ENCODE results near the gene AMZ1.
"Not testable (repeated sequence)": the region's sequence is repeated elsewhere in the genome, so short reads cannot be mapped to it uniquely, and the experiment has no call there.

AMZ1 gene

GRCh38 chr7:2729031-2729892 is 41.3 kb downstream of the AMZ1 start:
- no peak for DNase-seq (ENCODE audit: low spot score)

- DNase-seq (ENCODE audit: low spot score) = no peak
These were observed 42.1 kb downstream of the AMZ1 start for GRCh38 chr7:2729893-2730716.

DNA sequence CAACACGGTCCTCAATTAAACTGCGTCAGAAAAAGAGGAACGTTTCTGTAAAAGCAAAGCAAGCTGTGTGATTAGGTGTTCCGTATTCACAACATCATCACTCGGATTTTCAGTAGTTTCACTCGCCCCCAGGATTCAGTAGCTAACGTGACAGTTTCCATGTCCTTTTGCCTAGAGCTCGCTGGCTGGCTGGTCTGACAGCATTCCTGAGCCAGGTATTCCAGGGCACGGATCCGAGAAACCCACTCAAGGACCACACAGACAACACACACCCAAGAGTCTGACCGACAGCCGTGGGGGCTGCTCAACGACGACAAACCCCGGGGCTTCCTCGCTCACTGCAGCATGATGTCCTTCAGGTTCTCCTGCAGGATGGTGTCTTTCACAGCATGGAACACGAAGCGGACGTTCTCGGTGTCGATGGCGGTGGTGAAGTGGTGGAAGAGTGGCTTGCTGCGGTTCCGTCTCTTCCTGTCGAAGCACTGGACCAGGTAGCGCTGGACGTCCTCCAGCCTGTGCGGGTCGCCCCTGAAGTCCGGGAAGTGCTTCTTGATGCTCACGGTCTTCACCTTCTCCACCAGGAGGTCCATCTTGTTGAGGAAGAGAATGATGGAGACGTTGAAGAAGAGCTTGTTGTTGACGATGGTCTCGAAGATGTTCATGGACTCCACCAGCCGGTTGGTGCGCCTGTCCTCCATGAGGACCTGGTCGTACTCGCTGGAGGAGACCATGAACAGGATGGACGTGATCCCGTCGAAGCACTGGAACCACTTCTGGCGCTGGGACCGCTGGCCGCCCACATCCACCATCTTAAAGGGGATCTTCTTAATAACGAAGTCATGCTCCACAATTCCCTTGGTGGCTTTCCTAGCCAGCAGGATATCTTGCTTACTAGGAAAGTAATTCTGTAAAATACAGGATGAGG is 43.1 kb downstream of the AMZ1 start:
- DNase-seq (ENCODE audit: low spot score) = no peak

- no peak for DNase-seq (ENCODE audit: low spot score)
These were observed 44.4 kb downstream of the AMZ1 start for GRCh38 chr7:2732388-2732787.

DNA sequence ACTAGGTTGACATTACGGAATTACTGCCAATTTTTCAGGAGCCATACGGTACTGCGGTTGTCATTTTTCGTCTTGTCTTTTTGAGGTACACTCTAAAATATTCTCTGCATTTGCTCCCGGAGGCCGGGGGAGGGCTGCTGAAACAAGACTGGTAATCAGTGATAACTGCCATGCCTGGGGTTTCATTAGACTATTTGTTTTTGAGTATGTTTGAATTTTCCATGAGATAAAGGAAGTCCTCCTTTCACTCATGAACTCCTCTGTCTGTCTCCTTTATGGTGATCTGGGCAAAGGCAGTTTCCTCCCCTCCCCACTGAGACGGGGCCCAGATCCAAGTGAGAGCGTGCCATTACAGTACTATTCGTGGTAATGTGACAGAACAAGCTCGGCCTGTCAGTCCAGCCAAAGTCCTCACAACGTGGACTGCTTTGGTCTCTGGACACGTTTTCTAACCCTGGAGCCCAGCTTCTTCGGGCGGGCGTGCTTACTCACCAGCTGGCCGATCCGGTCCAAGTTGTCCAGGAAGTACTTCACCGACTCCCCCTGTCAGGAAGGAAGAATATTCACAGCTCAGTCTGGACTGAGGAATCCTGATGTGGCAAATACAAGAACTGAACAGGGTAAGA is 45.1 kb downstream of the AMZ1 start:
- DNase-seq (ENCODE audit: low spot score) = peak; percentile 44

- DNase-seq (ENCODE audit: low spot score) = no peak
These were observed 46.2 kb downstream of the AMZ1 start for GRCh38 chr7:2734084-2734686.

- DNase-seq (ENCODE audit: low spot score) = no peak
These were observed 47.0 kb downstream of the AMZ1 start for GRCh38 chr7:2734751-2735571.

- no peak for DNase-seq (ENCODE audit: low spot score)
These were observed 47.7 kb downstream of the AMZ1 start for GRCh38 chr7:2735744-2736143.

DNA sequence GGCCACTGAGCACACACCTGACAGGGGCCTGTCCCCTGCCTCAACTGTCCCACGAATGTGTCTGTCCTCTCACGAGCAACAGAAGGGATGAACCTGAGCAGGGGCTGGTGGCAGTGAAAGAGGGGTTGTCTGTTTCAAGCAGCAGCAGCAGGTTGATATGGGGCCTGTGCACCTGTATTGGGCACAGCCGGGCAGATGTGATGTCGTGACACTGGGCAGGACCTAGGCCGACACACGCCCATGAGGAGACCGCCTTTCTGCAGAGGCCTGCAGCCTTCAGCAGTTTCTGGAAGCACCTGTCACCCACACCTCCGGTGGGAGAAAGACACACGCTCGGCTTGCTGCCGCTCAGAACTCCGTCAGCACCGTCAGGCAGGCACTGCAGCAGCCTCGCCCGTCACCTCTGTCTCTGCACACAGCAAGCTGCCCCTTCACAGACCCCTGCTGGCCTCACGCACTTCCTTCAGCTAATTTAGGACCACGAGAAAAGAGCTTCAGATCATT is 48.5 kb downstream of the AMZ1 start:
- no peak for DNase-seq (ENCODE audit: low spot score)

- not testable (repeated sequence) for DNase-seq (ENCODE audit: low spot score)
These were observed 49.2 kb downstream of the AMZ1 start for GRCh38 chr7:2737005-2737743.

DNA sequence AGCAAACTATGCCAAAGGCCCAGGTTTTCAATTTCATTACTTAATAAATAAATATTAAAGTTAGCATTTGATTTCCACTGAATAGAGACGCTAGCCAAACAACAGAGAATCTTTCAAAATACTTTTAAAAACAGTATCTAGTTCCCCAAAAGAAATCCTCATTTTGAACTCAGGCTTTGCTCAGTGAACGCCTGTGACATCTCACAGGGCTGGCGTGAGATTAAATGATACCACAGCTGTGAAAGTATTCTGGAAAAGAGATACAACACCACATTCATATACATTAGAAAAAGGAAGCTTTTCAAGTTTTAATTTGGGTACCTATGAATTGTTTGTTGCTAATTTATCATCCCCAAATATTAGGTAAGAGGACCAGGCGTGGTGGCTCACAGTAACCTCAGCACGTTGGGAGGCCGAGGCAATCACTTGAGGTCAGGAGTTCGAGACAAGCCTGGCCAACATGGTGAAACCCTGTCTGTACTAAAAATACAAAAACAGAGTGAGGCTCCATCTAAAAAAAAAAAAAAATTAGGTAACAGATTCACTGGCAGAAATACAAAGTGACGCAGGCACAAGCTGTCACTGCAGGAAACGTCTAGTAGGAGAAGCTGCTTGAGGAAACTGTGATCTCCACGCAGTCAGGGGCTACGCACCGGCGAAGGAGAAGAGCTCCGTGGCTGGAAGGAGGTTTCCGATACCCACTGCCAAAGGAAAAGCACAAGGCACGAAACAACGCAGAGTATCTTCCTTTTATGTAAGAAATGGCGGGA is 50.0 kb downstream of the AMZ1 start:
- DNase-seq (ENCODE audit: low spot score) = no peak

GRCh38 chr7:2738766-2739549 is 51.0 kb downstream of the AMZ1 start:
- DNase-seq (ENCODE audit: low spot score) = no peak

DNA sequence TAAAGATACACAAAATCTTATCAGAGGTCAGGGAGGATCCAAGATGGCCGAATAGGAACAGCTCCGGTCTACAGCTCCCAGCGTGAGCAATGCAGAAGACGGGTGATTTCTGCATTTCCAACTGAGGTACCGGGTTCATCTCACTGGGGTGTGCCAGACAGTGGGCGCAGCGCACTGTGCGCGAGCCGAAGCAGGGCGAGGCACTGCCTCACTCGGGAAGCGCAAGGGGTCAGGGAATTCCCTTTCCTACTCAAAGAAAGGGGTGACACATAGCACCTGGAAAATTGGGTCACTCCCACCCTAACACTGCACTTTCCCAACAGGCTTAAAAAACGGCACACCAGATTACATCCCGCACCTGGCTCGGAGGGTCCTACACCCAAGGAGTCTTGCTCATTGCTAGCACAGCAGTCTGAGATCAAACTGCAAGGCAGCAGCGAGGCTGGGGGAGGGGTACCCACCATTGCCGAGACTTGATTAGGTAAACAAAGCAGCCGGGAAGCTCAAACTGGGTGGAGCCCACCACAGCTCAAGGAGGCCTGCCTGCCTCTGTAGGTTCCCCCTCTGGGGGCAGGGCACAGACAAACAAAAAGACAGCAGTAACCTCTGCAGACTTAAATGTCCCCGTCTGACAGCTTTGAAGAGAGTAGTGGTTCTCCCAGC is 55.7 kb downstream of the AMZ1 start:
- DNase-seq (ENCODE audit: low spot score) = not testable (repeated sequence)

DNA sequence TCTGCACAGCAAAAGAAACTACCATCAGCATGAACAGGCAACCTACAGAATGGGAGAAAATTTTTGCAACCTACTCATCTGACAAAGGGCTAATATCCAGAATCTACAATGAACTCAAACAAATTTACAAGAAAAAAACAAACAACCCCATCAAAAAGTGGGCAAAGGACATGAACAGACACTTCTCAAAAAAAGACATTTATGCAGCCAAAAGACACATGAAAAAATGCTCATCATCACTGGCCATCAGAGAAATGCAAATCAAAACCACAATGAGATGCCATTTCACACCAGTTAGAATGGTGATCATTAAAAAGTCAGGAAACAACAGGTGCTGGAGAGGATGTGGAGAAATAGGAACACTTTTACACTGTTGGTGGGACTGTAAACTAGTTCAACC is 60.7 kb downstream of the AMZ1 start:
- DNase-seq (ENCODE audit: low spot score) = not testable (repeated sequence)

DNA sequence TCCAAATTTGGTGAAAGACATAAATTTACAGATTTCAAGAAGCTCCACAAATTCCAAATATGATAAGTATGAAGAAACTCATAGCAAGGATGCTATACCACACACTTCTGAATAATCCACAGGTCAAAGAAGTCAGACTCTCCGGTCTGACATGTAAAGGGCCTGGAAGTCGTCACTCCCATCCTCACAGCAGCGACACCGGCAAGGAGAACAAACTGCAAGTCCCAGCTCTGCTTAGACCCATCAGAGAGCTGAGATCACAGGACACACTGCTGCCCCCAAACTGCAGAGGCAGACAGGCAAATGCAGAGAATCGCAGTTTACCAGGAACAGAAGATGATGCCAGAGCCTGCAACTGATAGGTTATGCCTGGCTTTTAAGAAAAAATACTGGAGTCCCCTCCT is 62.0 kb downstream of the AMZ1 start:
- DNase-seq (ENCODE audit: low spot score) = no peak

DNA sequence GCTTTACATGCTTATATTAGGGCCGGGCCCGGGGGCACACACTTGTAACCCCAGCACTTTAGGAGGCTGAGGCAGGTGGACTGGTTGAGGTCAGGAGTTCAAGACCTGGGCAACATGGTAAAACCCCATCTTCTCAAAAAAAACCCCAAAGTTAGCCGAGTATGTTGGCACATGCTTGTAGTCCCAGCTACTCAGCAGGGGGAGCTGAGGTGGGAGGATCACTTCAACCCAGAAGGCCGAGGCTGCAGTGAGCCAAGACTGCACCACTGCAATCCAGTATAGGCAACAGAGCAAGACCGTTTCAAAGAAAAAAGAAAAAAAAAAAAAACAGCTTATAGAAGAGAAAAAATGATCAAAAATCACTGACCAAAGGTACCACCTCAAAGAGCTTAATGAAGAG is 63.1 kb downstream of the AMZ1 start:
- DNase-seq (ENCODE audit: low spot score) = no peak

GRCh38 chr7:2753148-2753547 is 65.1 kb downstream of the AMZ1 start:
- no peak for DNase-seq (ENCODE audit: low spot score)
